Nephron (organoid): ENCODE results near the gene PGS1.

ENCODE experiments used
- H3K27ac Mint-ChIP-seq, 3 experiments: 2 replicates each; pipeline ENCODE4 v1.8.0; 2020; ENCODE audit warnings: mixed read lengths in 3 of 3, mild to moderate bottlenecking in 2 of 3, moderate library complexity in 1 of 3
- H3K27me3 Mint-ChIP-seq: 2 replicates; pipeline ENCODE4 v1.8.0; 2021; ENCODE audit warnings: low read depth, mild to moderate bottlenecking, moderate library complexity, mixed read lengths
- H3K36me3 Mint-ChIP-seq: 2 replicates; pipeline ENCODE4 v1.8.0; 2020; ENCODE audit warnings: low read depth, mixed read lengths
- H3K4me1 Mint-ChIP-seq: 2 replicates; pipeline ENCODE4 v1.8.0; 2020; ENCODE audit warnings: mixed read lengths
- H3K4me3 Mint-ChIP-seq, 3 experiments: 2 replicates each; pipeline ENCODE4 v1.8.0; 2020; ENCODE audit warnings: mild to moderate bottlenecking in 3 of 3, mixed read lengths in 3 of 3, moderate library complexity in 2 of 3
- H3K9me3 Mint-ChIP-seq: 2 replicates; pipeline ENCODE4 v1.8.0; 2020; ENCODE audit warnings: mixed read lengths
- TF ChIP-seq, protein P1 (sequence below), 3 experiments: fragments of 200-600 bp; sonication (generic); IDR thresholded peaks; one replicate each; pipeline ENCODE4 v1.5.0; 2021; ENCODE audit warnings: antibody characterized with exemption in 3 of 3; ENCODE audit not compliant: unreplicated experiment in 3 of 3

PGS1 gene

GRCh38 chr17:78418326-78419026 is 40.0 kb downstream of the PGS1 start:
- no peaks in the 10 kb centered on the region for H3K9me3 Mint-ChIP-seq
- H3K27me3 Mint-ChIP-seq: no peaks in the 10 kb centered on the region
- no peak overlapping the region for H3K4me3 Mint-ChIP-seq
- H3K36me3 Mint-ChIP-seq: peaks cover 23% of the 10 kb centered on the region
- TF ChIP-seq, protein P1, sequence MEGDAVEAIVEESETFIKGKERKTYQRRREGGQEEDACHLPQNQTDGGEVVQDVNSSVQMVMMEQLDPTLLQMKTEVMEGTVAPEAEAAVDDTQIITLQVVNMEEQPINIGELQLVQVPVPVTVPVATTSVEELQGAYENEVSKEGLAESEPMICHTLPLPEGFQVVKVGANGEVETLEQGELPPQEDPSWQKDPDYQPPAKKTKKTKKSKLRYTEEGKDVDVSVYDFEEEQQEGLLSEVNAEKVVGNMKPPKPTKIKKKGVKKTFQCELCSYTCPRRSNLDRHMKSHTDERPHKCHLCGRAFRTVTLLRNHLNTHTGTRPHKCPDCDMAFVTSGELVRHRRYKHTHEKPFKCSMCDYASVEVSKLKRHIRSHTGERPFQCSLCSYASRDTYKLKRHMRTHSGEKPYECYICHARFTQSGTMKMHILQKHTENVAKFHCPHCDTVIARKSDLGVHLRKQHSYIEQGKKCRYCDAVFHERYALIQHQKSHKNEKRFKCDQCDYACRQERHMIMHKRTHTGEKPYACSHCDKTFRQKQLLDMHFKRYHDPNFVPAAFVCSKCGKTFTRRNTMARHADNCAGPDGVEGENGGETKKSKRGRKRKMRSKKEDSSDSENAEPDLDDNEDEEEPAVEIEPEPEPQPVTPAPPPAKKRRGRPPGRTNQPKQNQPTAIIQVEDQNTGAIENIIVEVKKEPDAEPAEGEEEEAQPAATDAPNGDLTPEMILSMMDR (IDR thresholded peaks at IDR 0.05; ENCODE audit: unreplicated experiment in 3 of 3): no peak
- H3K27ac Mint-ChIP-seq: no peak overlapping the region
- H3K4me1 Mint-ChIP-seq: peaks cover 36% of the 10 kb centered on the region

DNA sequence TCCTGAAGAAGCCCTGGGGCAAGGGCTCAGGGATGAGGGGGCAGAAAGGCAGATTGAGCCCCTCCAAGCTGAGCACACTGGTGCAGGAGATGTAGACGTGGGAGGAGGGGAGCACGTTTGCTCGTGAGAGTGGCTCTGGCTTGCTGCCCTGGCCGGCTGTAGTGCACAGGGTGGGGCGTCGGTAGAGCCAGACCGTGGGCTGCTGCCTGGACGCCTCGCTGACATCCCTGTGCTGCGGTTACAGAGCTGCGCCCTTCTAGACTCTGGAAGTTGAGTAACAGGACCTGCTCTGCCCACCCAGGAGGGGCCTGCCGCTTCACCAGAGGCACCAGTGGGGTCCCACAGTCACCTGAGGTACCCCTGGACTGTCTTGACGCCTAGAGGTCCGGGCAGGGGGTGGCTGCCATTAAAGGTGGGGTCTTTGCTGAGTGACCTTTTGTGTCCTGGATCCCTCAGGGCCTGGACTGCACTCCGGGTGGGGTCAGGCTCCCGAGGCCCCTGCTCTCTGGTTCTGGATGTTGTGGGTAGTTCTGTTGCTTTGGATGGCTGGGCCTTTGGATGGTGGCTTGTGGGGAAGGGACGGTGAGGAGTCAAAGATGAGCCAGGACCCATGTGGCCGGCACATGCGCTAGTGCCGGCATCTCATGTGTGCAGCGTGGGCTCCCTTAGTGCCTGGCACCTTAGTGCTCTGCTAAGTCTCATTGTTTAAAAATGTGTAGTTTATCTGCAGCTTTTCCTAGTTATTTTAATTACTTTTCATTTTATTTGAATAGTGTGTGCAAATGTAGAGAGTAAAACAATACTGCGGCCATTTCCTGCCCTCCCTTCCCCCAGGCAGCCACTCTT is 41.7 kb downstream of the PGS1 start:
- Mint-ChIP-seq H3K9me3 (no peaks in the 10 kb centered on the region), H3K27ac (peak overlapping the region in 1 of 3 experiments; percentile 93), H3K4me3 (no peak overlapping the region), H3K36me3 (peaks cover 29% of the 10 kb centered on the region), H3K4me1 (peaks cover 40% of the 10 kb centered on the region), H3K27me3 (no peaks in the 10 kb centered on the region)
- TF ChIP-seq, protein P1 (IDR thresholded peaks at IDR 0.05; ENCODE audit: unreplicated experiment in 3 of 3): no peak

DNA sequence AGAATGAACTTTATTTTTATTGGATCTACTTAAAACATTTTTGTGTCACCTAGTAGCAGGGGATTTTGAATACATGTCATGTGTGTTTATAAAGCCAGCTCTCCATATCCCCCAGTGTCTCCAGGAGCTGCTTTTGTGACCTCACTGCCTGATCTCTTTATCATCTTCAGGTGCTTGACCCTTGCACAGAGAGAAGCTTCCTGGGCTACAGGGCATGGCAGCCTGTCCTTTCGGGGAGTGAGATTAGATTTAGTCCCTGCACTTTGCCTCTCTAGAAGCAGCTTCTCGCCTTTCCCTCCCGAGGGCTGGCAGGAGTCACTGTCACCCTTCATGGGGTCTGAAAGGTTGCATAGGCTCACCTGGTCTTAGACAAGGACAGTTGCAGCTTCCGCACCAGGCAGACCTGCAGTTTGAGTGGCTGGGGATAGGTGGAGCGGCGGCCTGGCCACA is 42.7 kb downstream of the PGS1 start:
- Mint-ChIP-seq H3K9me3 (no peaks in the 10 kb centered on the region), H3K4me1 (peaks cover 33% of the 10 kb centered on the region), H3K27ac (peak overlapping the region; percentile 41 to 93 (median 82)), H3K36me3 (peaks cover 32% of the 10 kb centered on the region), H3K4me3 (no peak overlapping the region), H3K27me3 (no peaks in the 10 kb centered on the region)
- TF ChIP-seq, protein P1 (IDR thresholded peaks at IDR 0.05; ENCODE audit: unreplicated experiment in 3 of 3): no peak

DNA sequence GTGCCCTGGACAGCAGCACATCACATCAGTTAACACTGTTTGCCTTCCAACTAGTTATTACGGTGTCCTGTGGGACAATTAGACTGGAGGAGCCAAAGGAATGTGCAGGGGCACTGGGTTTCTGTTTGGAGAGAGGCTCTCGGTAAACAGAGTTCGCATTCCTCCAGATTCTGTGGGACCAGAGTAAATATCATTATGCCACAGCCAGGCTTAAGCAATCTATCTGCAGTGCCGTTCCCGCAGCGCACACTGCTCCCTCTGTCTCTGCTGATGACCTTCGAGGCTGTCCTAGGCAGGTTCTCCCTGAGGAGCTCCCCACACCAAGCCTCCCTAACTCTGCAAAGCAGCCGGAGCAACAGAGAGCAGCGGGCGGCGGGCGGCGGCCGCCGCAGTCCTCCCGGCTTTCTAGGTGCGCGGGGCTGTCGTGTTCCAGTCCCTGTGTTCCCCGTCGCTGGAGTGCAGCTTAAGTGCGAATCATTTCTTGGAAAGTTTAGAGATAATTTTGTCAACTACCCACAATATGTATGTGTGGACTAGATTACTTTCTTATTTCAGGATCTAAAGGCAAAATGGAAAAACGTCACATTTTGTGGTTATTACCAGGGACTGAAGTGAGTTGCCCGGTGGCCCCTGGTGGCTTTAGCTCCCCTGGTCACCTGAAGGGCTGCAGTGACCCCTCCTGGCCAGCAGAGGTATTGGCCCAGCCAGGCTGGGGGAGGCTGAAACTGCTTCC is 43.3 kb downstream of the PGS1 start:
- no peaks in the 10 kb centered on the region for H3K27me3 Mint-ChIP-seq
- TF ChIP-seq, protein P1 (IDR thresholded peaks at IDR 0.05; ENCODE audit: unreplicated experiment in 3 of 3): peak; percentile 96 to 99 (median 99)
- H3K27ac Mint-ChIP-seq: peak overlapping the region; percentile 41 to 93 (median 82)
- peak overlapping the region in 1 of 3 experiments; percentile 13 for H3K4me3 Mint-ChIP-seq
- H3K36me3 Mint-ChIP-seq: peaks cover 32% of the 10 kb centered on the region
- no peaks in the 10 kb centered on the region for H3K9me3 Mint-ChIP-seq
- H3K4me1 Mint-ChIP-seq: peaks cover 27% of the 10 kb centered on the region

DNA sequence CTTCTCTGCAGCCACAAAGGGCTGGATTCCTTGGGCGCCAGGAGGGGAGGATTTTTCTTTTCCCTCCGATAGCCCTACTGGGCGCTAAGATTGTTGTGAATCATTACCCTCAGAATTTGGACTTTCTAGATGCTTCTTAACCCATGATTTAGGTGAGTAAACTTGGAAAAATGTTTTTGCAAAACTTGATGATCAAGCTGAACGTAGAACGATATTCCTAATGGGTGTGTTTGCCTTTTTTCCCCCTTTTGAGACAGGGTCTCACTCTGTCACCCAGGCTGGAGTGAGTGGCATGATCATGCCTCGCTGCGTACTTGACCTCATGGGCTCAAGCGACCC is 43.8 kb downstream of the PGS1 start:
- TF ChIP-seq, protein P1 (IDR thresholded peaks at IDR 0.05; ENCODE audit: unreplicated experiment in 3 of 3): peak in 1 of 3 experiments; percentile 8
- H3K4me3 Mint-ChIP-seq: no peak overlapping the region
- peak overlapping the region; percentile 41 to 93 (median 82) for H3K27ac Mint-ChIP-seq
- peaks cover 32% of the 10 kb centered on the region for H3K36me3 Mint-ChIP-seq
- H3K4me1 Mint-ChIP-seq: peaks cover 21% of the 10 kb centered on the region
- no peaks in the 10 kb centered on the region for H3K27me3 Mint-ChIP-seq
- H3K9me3 Mint-ChIP-seq: no peaks in the 10 kb centered on the region
